K562 (cell line): ENCODE measurements around the gene POU4F2. TPM values are rescaled to one million over a fixed set of nuclear protein-coding genes. Genes with fewer than 3 reads are reported as not detected.

ENCODE experiments used
- ATAC-seq: fragments of 200-7000 bp; cut with Tn5 transposase; 3 replicates; pipeline ENCODE4 v1.9.1; 2020; ENCODE audit warnings: moderate library complexity
- BruUV-seq: library from RNA; stranded (reverse); fragments of 400-500 nt; replicated peaks from 2 replicates; lab custom pipeline; 2021; lab: Mats Ljungman, UMichigan
- CTCF ChIA-PET: fragments of 300-600 bp; formaldehyde crosslinking; extraction: SDS; loops from one replicate; lab custom pipeline; 2021; ENCODE audit warnings: low intra/inter-chr PET ratio; lab: Yijun Ruan, JAX
- POLR2A ChIA-PET: fragments of 300-600, 350-650 bp; sonication (Branson Sonifier 250); formaldehyde crosslinking; extraction: SDS; loops from one replicate; lab custom pipeline; 2021; ENCODE audit warnings: antibody characterized with exemption, inconsistent platforms; lab: Yijun Ruan, JAX
- DNase-seq, 4 experiments: peaks; one replicate each; pipeline versions ENCODE4 v3.0.0 to v3.0.0-alpha.2; 2011 to 2018; ENCODE audit warnings: low spot score in 3 of 4, mixed read lengths in 3 of 4; ENCODE audit errors: extremely low read depth in 1 of 4
- FAIRE-seq: peaks from 2 replicates; lab custom pipeline; 2011; peaks lifted over from hg19 to GRCh38; lab: Jason Lieb, UNC
- H2AFZ ChIP-seq: 2 replicates; pipeline ENCODE4 v1.6.0; 2011; ENCODE audit warnings: low read depth, low read length, control low read depth, inconsistent platforms
- H3K27ac ChIP-seq: fragments of 200-600 bp; 3 replicates; pipeline ENCODE4 v1.8.0; 2011; ENCODE audit warnings: low read depth, mild to moderate bottlenecking, control low read depth, inconsistent platforms, low read length, moderate library complexity, mixed read lengths; ENCODE audit errors: extremely low read depth
- H3K27me3 ChIP-seq, 2 experiments: fragments of 300-600 bp in 1 of 2; 2 replicates in 1 of 2; 3 replicates in 1 of 2; pipeline versions ENCODE4 v1.6.0 to v1.8.0; 2011; ENCODE audit warnings: inconsistent platforms in 2 of 2, low read length in 2 of 2, mild to moderate bottlenecking in 1 of 2, mixed read lengths in 1 of 2, moderate library complexity in 1 of 2; ENCODE audit not compliant: control insufficient read depth in 2 of 2, insufficient read depth in 2 of 2
- H3K36me3 ChIP-seq: fragments of 300-600 bp; 3 replicates; pipeline ENCODE4 v1.8.0; 2011; ENCODE audit warnings: mild to moderate bottlenecking, low read length, inconsistent platforms; ENCODE audit not compliant: control insufficient read depth, insufficient read depth
- H3K4me1 ChIP-seq, 2 experiments: fragments of 200-600 bp in 1 of 2; replicated peaks in 1 of 2; 2 replicates in 1 of 2; 3 replicates in 1 of 2; pipeline versions ENCODE4 v1.5.1 to v1.8.0; 2011; ENCODE audit warnings: inconsistent platforms in 2 of 2, low read length in 2 of 2, mild to moderate bottlenecking in 1 of 2, mixed read lengths in 1 of 2, moderate library complexity in 1 of 2; ENCODE audit not compliant: control insufficient read depth in 2 of 2, insufficient read depth in 2 of 2
- H3K4me2 ChIP-seq: 2 replicates; pipeline ENCODE4 v1.6.1; 2011; ENCODE audit warnings: low read length, control low read depth, inconsistent platforms, mixed read lengths; ENCODE audit not compliant: insufficient read depth
- H3K4me3 ChIP-seq: fragments of 200-600 bp; sonication (generic), shearing (Covaris generic); 2 replicates; pipeline ENCODE4 v1.5.1; 2016; ENCODE audit warnings: control low read depth, inconsistent platforms
- H3K79me2 ChIP-seq: fragments of 200-600 bp; 3 replicates; pipeline ENCODE4 v1.8.0; 2011; ENCODE audit warnings: low read length, inconsistent platforms; ENCODE audit not compliant: control insufficient read depth, insufficient read depth
- H3K9ac ChIP-seq, 2 experiments: 2 replicates each; pipeline versions ENCODE4 v1.6.0 to v1.6.1; 2011; ENCODE audit warnings: low read depth in 2 of 2, low read length in 2 of 2, control low read depth in 1 of 2, inconsistent platforms in 1 of 2, mild to moderate bottlenecking in 1 of 2, mixed read lengths in 1 of 2; ENCODE audit not compliant: insufficient read depth in 1 of 2
- H3K9me1 ChIP-seq: one replicate; pipeline ENCODE4 v1.6.0; 2011; ENCODE audit warnings: inconsistent platforms, mild to moderate bottlenecking, low read length, moderate library complexity; ENCODE audit not compliant: control insufficient read depth, insufficient read depth
- H3K9me3 ChIP-seq: replicated peaks from 2 replicates; pipeline ENCODE4 v1.5.1; 2011; ENCODE audit warnings: low read depth, low read length, inconsistent platforms; ENCODE audit not compliant: control insufficient read depth, insufficient read depth
- H4K20me1 ChIP-seq: replicated peaks from 2 replicates; pipeline ENCODE4 v1.6.1; 2011; ENCODE audit warnings: low read length, inconsistent platforms, mixed read lengths; ENCODE audit not compliant: control insufficient read depth, insufficient read depth
- ARID3B ChIP-seq: fragments of 250-450 bp; sonication (Bioruptor Pico); IDR thresholded peaks from 2 replicates; pipeline ENCODE4 v1.4.0; 2020; ENCODE audit warnings: borderline replicate concordance
- ASH1L ChIP-seq: fragments of 450-650 bp; IDR thresholded peaks from 2 replicates; pipeline ENCODE4 v1.6.1; 2018; ENCODE audit warnings: borderline replicate concordance, mild to moderate bottlenecking, low read depth; ENCODE audit not compliant: partially characterized antibody
- C11orf30 ChIP-seq: fragments of 450-650 bp; IDR thresholded peaks from 2 replicates; pipeline ENCODE4 v1.6.1; 2016; ENCODE audit warnings: low read depth, mild to moderate bottlenecking
- CEBPB ChIP-seq: fragments of 450-650 bp; IDR thresholded peaks from 2 replicates; pipeline ENCODE4 v1.6.1; 2016; ENCODE audit warnings: missing genetic modification characterization, missing compliant biosample characterization
- NELFE ChIP-seq: IDR thresholded peaks from 2 replicates; pipeline ENCODE4 v1.6.1; 2011; ENCODE audit warnings: mild to moderate bottlenecking; ENCODE audit not compliant: insufficient read depth, insufficient read length
- NFIC ChIP-seq: fragments of 450-650 bp; IDR thresholded peaks from 2 replicates; pipeline ENCODE4 v1.6.1; 2017; ENCODE audit warnings: mild to moderate bottlenecking, inconsistent platforms
- PRMT5 ChIP-seq: sonication (generic); formaldehyde crosslinking; IDR thresholded peaks from 2 replicates; pipeline ENCODE4 v1.5.0; 2020; ENCODE audit warnings: missing genetic modification reagents
- RBM22 ChIP-seq: fragments of 200-400 bp; formaldehyde crosslinking; IDR thresholded peaks from 2 replicates; pipeline ENCODE4 v1.6.1; 2018; ENCODE audit warnings: low read length, low read depth; ENCODE audit not compliant: poor library complexity, severe bottlenecking
- SRSF1 ChIP-seq: fragments of 200-400 bp; formaldehyde crosslinking; IDR thresholded peaks from 2 replicates; pipeline ENCODE4 v1.6.1; 2017; ENCODE audit warnings: mild to moderate bottlenecking, low read depth, low read length, moderate library complexity
- XRCC3 ChIP-seq: fragments of 450-650 bp; IDR thresholded peaks from 2 replicates; pipeline ENCODE4 v1.6.1; 2017; ENCODE audit warnings: mild to moderate bottlenecking, moderate library complexity
- ZNF121 ChIP-seq: sonication (generic); formaldehyde crosslinking; conservative IDR thresholded peaks from 2 replicates; pipeline ENCODE4 v1.8.0; 2022; ENCODE audit warnings: missing genetic modification reagents
- ZNF830 ChIP-seq: fragments of 250-450 bp; sonication (Bioruptor Pico); IDR thresholded peaks from 2 replicates; pipeline ENCODE4 v1.5.0; 2021; ENCODE audit warnings: mild to moderate bottlenecking
- WGBS: fragments of 100-300 bp; shearing (Covaris generic); methylation state at CpG from one replicate; pipeline ENCODE4 v1.1.6; 2016; ENCODE audit warnings: low coverage, mixed read lengths; ENCODE audit not compliant: insufficient coverage; ENCODE audit errors: missing lambda C conversion rate; 5-methylcytosine and 5-hydroxymethylcytosine counted together
- in situ Hi-C: fragments of 300-500 bp; cut with MboI; formaldehyde crosslinking; loops from 4 replicates; pipeline ENCODE4 v1.15.0; 2018; ENCODE audit warnings: inconsistent platforms, mixed read lengths
- intact Hi-C: fragments of 100-400 bp; cut with micrococcal nuclease; formaldehyde crosslinking; loops from 2 replicates; pipeline ENCODE4 v1.14.2; 2022
- polyA plus RNA-seq, 8 experiments: library from polyadenylated mRNA; depleted of rRNA in 4 of 8; stranded (reverse) in 5 of 8; unstranded in 3 of 8; fragments of >200 nt; fragmentation: Nextera tagmentation in 2 of 8; fragmentation: Illumina TruSeq in 1 of 8; extraction: Ambion mirVana in 2 of 8; extraction: Trizol in 1 of 8; gene quantifications; 2 replicates each; pipeline versions ENCODE4 v1.2.1 to v1.2.3, GENCODE V29; 2011 to 2014; ENCODE audit warnings: inconsistent platforms in 1 of 8, missing spikeins in 1 of 8
- total RNA-seq, 7 experiments: library from RNA; depleted of rRNA in 6 of 7; stranded (reverse); fragments of >200 nt in 6 of 7; fragmentation: Illumina TruSeq in 2 of 7; extraction: Trizol in 2 of 7; gene quantifications; 2 replicates each; pipeline versions ENCODE4 v1.2.1 to v1.2.3, GENCODE V29; 2011 to 2021; ENCODE audit warnings: low replicate concordance in 1 of 7
- TF ChIP-seq, protein P1 (sequence below): sonication (generic); formaldehyde crosslinking; IDR thresholded peaks from 2 replicates; pipeline ENCODE4 v1.4.0; 2020; ENCODE audit warnings: mild to moderate bottlenecking, missing genetic modification reagents

The POU4F2 gene
- total and polyA plus RNA-seq, 9 of the 15 experiments (the other 6 are each of a cell fraction or from before 2014, with no cell fraction given) = not detected

DNA sequence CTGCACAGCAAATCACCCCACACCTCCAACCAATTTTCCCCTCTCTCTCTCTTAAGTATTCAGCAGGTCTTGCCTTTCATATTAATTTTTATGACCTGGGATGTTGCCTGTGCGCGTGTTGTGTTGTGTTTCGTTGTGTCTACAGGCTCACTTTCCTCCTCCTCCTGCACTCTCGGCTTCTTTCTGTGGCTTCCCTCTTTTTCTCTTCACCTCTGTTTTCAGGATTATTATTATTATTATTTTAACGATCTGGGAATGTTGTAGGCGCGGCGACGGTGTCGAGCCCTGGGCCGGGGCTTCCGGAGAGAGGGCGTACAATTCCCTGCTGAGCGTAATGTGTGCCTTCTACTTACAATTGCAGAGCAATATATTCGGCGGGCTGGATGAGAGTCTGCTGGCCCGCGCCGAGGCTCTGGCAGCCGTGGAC, 826 bp downstream of the POU4F2 start:
- Histone ChIP-seq H3K9me3 (no peaks in the 10 kb centered on the region), H3K27ac (no peak overlapping the region), H3K4me1 (peaks cover 0 to 4% of the 10 kb centered on the region in 2 experiments; a peak in 2 of 5 replicates), H3K4me3 (no peak overlapping the region), H3K9me1 (no peaks in the 10 kb centered on the region), H3K36me3 (no peaks in the 10 kb centered on the region), H3K79me2 (no peaks in the 10 kb centered on the region), H4K20me1 (0 out of 2 replicates have a peak, but pooled peaks cover 5% of the 10 kb centered on the region), H2AFZ (no peak overlapping the region), H3K27me3 (peaks cover 2 to 26% of the 10 kb centered on the region in 2 experiments; a peak in 2 of 5 replicates), H3K4me2 (no peak overlapping the region), H3K9ac (no peak overlapping the region)
- FAIRE-seq (no peak), DNase-seq (no peak), ATAC-seq (no peak)
- intact Hi-C loops = no loop called here
- ChIA-PET CTCF (no interaction called here), POLR2A (no interaction called here)
- no TSS peak for BruUV-seq
- WGBS = 7% methylated on average over 20 of the region's 20 CpGs
- TF ChIP-seq CEBPB (tag) = no peak
- in situ Hi-C loops = no loop called here

GRCh38 chr4:146640021-146640464, 1.4 kb downstream of the POU4F2 start:
- H3K27me3 ChIP-seq = peaks cover 2 to 26% of the 10 kb centered on the region in 2 experiments; a peak in 2 of 5 replicates
- intact Hi-C loops (loop anchor here (10.0 kb wide), 1 partner anchor 295 kb away; no protein-coding TSS in a partner anchor), in situ Hi-C loops (no loop called here)
- H3K4me3 ChIP-seq = no peak overlapping the region
- 0 out of 2 replicates have a peak, but pooled peaks cover 5% of the 10 kb centered on the region for H4K20me1 ChIP-seq
- BruUV-seq = no TSS peak
- peaks cover 0 to 4% of the 10 kb centered on the region in 2 experiments; a peak in 2 of 5 replicates for H3K4me1 ChIP-seq
- no peaks in the 10 kb centered on the region for H3K9me3 ChIP-seq
- CTCF ChIA-PET = no interaction called here
- H3K79me2 ChIP-seq = no peaks in the 10 kb centered on the region
- H2AFZ ChIP-seq = no peak overlapping the region
- 16% methylated on average over 29 of the region's 46 CpGs for WGBS
- no peak overlapping the region for H3K4me2 ChIP-seq
- no peaks in the 10 kb centered on the region for H3K36me3 ChIP-seq
- H3K9ac ChIP-seq = no peak overlapping the region
- TF ChIP-seq ASH1L (no peak), NELFE (no peak), XRCC3 (no peak), C11orf30 (no peak), NFIC (no peak), ZNF830 (no peak), ARID3B (CRISPR knock-in tag) (no peak), ZNF121 (CRISPR knock-in tag) (no peak), PRMT5 (CRISPR knock-in tag) (no peak), RBM22 (no peak), SRSF1 (no peak)
- TF ChIP-seq, protein P1, sequence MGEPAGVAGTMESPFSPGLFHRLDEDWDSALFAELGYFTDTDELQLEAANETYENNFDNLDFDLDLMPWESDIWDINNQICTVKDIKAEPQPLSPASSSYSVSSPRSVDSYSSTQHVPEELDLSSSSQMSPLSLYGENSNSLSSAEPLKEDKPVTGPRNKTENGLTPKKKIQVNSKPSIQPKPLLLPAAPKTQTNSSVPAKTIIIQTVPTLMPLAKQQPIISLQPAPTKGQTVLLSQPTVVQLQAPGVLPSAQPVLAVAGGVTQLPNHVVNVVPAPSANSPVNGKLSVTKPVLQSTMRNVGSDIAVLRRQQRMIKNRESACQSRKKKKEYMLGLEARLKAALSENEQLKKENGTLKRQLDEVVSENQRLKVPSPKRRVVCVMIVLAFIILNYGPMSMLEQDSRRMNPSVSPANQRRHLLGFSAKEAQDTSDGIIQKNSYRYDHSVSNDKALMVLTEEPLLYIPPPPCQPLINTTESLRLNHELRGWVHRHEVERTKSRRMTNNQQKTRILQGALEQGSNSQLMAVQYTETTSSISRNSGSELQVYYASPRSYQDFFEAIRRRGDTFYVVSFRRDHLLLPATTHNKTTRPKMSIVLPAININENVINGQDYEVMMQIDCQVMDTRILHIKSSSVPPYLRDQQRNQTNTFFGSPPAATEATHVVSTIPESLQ (CRISPR knock-in tag) = no peak
- POLR2A ChIA-PET = no interaction called here
- no peak overlapping the region for H3K27ac ChIP-seq
- ATAC-seq (no peak), DNase-seq (no peak), FAIRE-seq (no peak)
- no peaks in the 10 kb centered on the region for H3K9me1 ChIP-seq
